Subcutaneous adipose tissue (tissue), 4 donors: Measurements from ENCODE around the gene SGMS1. TPM values are rescaled to one million over a fixed set of nuclear protein-coding genes. Genes with fewer than 3 reads are reported as not detected.

Experiments
- CTCF ChIP-seq: fragments of 450-650 bp; IDR thresholded peaks from one replicate; pipeline ENCODE4 v1.5.1; 2016; ENCODE audit warnings: low read depth, mild to moderate bottlenecking, control low read depth, antibody characterized with exemption, moderate library complexity
- total RNA-seq, 4 donors: library from RNA; depleted of rRNA; stranded (reverse); fragments of >200 nt; gene quantifications; one replicate each; pipeline ENCODE4 v1.1.0, GENCODE V29; 2016

Gene SGMS1
- total RNA-seq, 4 donors from 2014 or later: 63.9 to 117 (median 87.4) TPM

GRCh38 chr10:50417486-50417885 lies 206.3 kb downstream of the SGMS1 start:
- TF ChIP-seq CTCF: no peak

- TF ChIP-seq CTCF: no peak
These were observed 206.9 kb downstream of the SGMS1 start for GRCh38 chr10:50416881-50417280.

- no peak for TF ChIP-seq CTCF
These were observed 207.5 kb downstream of the SGMS1 start for GRCh38 chr10:50416181-50416824.

GRCh38 chr10:50415292-50415691 lies 208.5 kb downstream of the SGMS1 start:
- TF ChIP-seq CTCF: no peak

GRCh38 chr10:50410066-50410811 lies 213.5 kb downstream of the SGMS1 start:
- TF ChIP-seq CTCF: no peak

- TF ChIP-seq CTCF: no peak
These were observed 216.5 kb downstream of the SGMS1 start for GRCh38 chr10:50407076-50407801.

GRCh38 chr10:50406457-50407070 lies 217.2 kb downstream of the SGMS1 start:
- no peak for TF ChIP-seq CTCF
